Stimulated activated naive B cell treated with anti-CD40 and anti-IgM and Interleukin-4, amounts not matched to agents 10 μg/mL and 1 μg/mL and 100 μg/mL, for 72 hours (primary cell): ENCODE measurements around the gene CBY3.
A peak's percentile ranks its signal among the peaks of the same experiment; 100 is the strongest.
"Not testable (repeated sequence)": the region's sequence is repeated elsewhere in the genome, so short reads cannot be mapped to it uniquely, and the experiment has no call there.

Experiments used
- ATAC-seq, 2 donors: fragments of 150-1000 bp; cut with Tn5 transposase; replicated peaks; 2 replicates each; pipeline ENCODE4 v1.10.0; 2021; ENCODE audit warnings: moderate library complexity in 1 of 2
- DNase-seq: peaks from one replicate; pipeline ENCODE4 v3.0.0; 2021
- H3K27ac Mint-ChIP-seq: one replicate; pipeline ENCODE4 v1.8.0; 2022; ENCODE audit warnings: mild to moderate bottlenecking, mixed read lengths
- H3K27me3 Mint-ChIP-seq, 2 donors: one replicate each; pipeline ENCODE4 v1.8.0; 2022; ENCODE audit warnings: mixed read lengths in 2 of 2
- H3K36me3 Mint-ChIP-seq, 2 donors: one replicate each; pipeline ENCODE4 v1.8.0; 2022; ENCODE audit warnings: mixed read lengths in 2 of 2, mild to moderate bottlenecking in 1 of 2
- H3K4me1 Mint-ChIP-seq, 2 donors: one replicate each; pipeline ENCODE4 v1.8.0; 2022; ENCODE audit warnings: mixed read lengths in 2 of 2, mild to moderate bottlenecking in 1 of 2
- H3K4me3 Mint-ChIP-seq, 2 donors: one replicate each; pipeline ENCODE4 v1.8.0; 2022; ENCODE audit warnings: mild to moderate bottlenecking in 2 of 2, mixed read lengths in 2 of 2, moderate library complexity in 1 of 2
- H3K9me3 Mint-ChIP-seq, 2 donors: one replicate each; pipeline ENCODE4 v1.8.0; 2022; ENCODE audit warnings: mixed read lengths in 2 of 2, mild to moderate bottlenecking in 1 of 2

Gene CBY3

GRCh38 chr5:179649166-179649703 lies 31.6 kb downstream of the CBY3 start:
- not testable (repeated sequence) for ATAC-seq, DNase-seq, H3K36me3 Mint-ChIP-seq, H3K9me3 Mint-ChIP-seq, H3K27me3 Mint-ChIP-seq, H3K4me1 Mint-ChIP-seq, H3K4me3 Mint-ChIP-seq, H3K27ac Mint-ChIP-seq

- H3K4me3 Mint-ChIP-seq: no peak overlapping the region
- ATAC-seq (no peak), DNase-seq (no peak)
- H3K27me3 Mint-ChIP-seq: peaks cover 0 to 8% of the 10 kb centered on the region in 2 donors
- H3K4me1 Mint-ChIP-seq: no peaks in the 10 kb centered on the region
- no peak overlapping the region for H3K27ac Mint-ChIP-seq
- H3K9me3 Mint-ChIP-seq: no peaks in the 10 kb centered on the region
- no peaks in the 10 kb centered on the region for H3K36me3 Mint-ChIP-seq
Measured at GRCh38 chr5:179648410-179648809, 32.4 kb downstream of the CBY3 start.

- not testable (repeated sequence) for H3K36me3 Mint-ChIP-seq, H3K27me3 Mint-ChIP-seq, H3K27ac Mint-ChIP-seq, H3K4me3 Mint-ChIP-seq, H3K4me1 Mint-ChIP-seq, H3K9me3 Mint-ChIP-seq, DNase-seq, ATAC-seq
Measured at GRCh38 chr5:179644766-179645165, 36.1 kb downstream of the CBY3 start.

- H3K9me3 Mint-ChIP-seq, H3K27ac Mint-ChIP-seq, H3K36me3 Mint-ChIP-seq, H3K4me1 Mint-ChIP-seq, H3K27me3 Mint-ChIP-seq, ATAC-seq, H3K4me3 Mint-ChIP-seq, DNase-seq: not testable (repeated sequence)
Measured at GRCh38 chr5:179643141-179643920, 37.5 kb downstream of the CBY3 start.

- not testable (repeated sequence) for H3K4me1 Mint-ChIP-seq, H3K27ac Mint-ChIP-seq, H3K27me3 Mint-ChIP-seq, DNase-seq, ATAC-seq, H3K9me3 Mint-ChIP-seq, H3K36me3 Mint-ChIP-seq, H3K4me3 Mint-ChIP-seq
Measured at GRCh38 chr5:179642626-179643025, 38.2 kb downstream of the CBY3 start.

- DNase-seq, H3K27me3 Mint-ChIP-seq, H3K27ac Mint-ChIP-seq, H3K4me1 Mint-ChIP-seq, H3K9me3 Mint-ChIP-seq, H3K4me3 Mint-ChIP-seq, ATAC-seq, H3K36me3 Mint-ChIP-seq: not testable (repeated sequence)
Measured at GRCh38 chr5:179641745-179642144, 39.1 kb downstream of the CBY3 start.

GRCh38 chr5:179639296-179639695 lies 41.5 kb downstream of the CBY3 start:
- ATAC-seq, DNase-seq, H3K4me3 Mint-ChIP-seq, H3K27ac Mint-ChIP-seq, H3K4me1 Mint-ChIP-seq, H3K27me3 Mint-ChIP-seq, H3K36me3 Mint-ChIP-seq, H3K9me3 Mint-ChIP-seq: not testable (repeated sequence)

GRCh38 chr5:179634370-179635172 lies 46.3 kb downstream of the CBY3 start:
- not testable (repeated sequence) for H3K27me3 Mint-ChIP-seq, H3K4me3 Mint-ChIP-seq, H3K4me1 Mint-ChIP-seq, DNase-seq, H3K36me3 Mint-ChIP-seq, H3K9me3 Mint-ChIP-seq, H3K27ac Mint-ChIP-seq
- peak; percentile 95 to 96 for ATAC-seq

- not testable (repeated sequence) for DNase-seq, H3K27ac Mint-ChIP-seq, H3K9me3 Mint-ChIP-seq, H3K36me3 Mint-ChIP-seq, H3K27me3 Mint-ChIP-seq, H3K4me1 Mint-ChIP-seq
- peak; percentile 78 to 83 for ATAC-seq
- peak overlapping the region in 1 of 2 donors; percentile 52 for H3K4me3 Mint-ChIP-seq
Measured at GRCh38 chr5:179633501-179634369, 47.1 kb downstream of the CBY3 start.
